HT1080 (cell line): ENCODE data around the gene ASIC3. TPM values are rescaled to one million over a fixed set of nuclear protein-coding genes. Genes with fewer than 3 reads are reported as not detected.
"Not testable (repeated sequence)": the region's sequence is repeated elsewhere in the genome, so short reads cannot be mapped to it uniquely, and the experiment has no call there.

ENCODE experiments used
- DNase-seq: peaks from one replicate; pipeline ENCODE4 v3.0.0-alpha.2; 2015; ENCODE audit warnings: low read depth
- total RNA-seq: library from RNA; depleted of rRNA; stranded (reverse); fragments of >200 nt; shearing (Covaris generic); gene quantifications from 2 replicates; pipeline ENCODE4 v1.2.3, GENCODE V29; 2014

The ASIC3 gene
- total RNA-seq, 1 experiment from 2014 or later: 0.45 TPM

- no peak for DNase-seq
Observed at GRCh38 chr7:151013733-151014497, 34.4 kb upstream of the ASIC3 start.

GRCh38 chr7:151014950-151015349 is 33.4 kb upstream of the ASIC3 start:
- DNase-seq: no peak

- DNase-seq: no peak
Observed at GRCh38 chr7:151015967-151016366, 32.4 kb upstream of the ASIC3 start.

- no peak for DNase-seq
Observed at GRCh38 chr7:151016505-151016904, 31.8 kb upstream of the ASIC3 start.

- DNase-seq: no peak
Observed at GRCh38 chr7:151016942-151017341, 31.4 kb upstream of the ASIC3 start.

GRCh38 chr7:151017370-151017952 is 30.9 kb upstream of the ASIC3 start:
- DNase-seq: no peak

GRCh38 chr7:151017953-151018420 is 30.3 kb upstream of the ASIC3 start:
- DNase-seq: peak; percentile 47

GRCh38 chr7:151018421-151019129 is 29.8 kb upstream of the ASIC3 start:
- no peak for DNase-seq

- no peak for DNase-seq
Observed at GRCh38 chr7:151019130-151019447, 29.2 kb upstream of the ASIC3 start.

GRCh38 chr7:151020231-151020630 is 28.1 kb upstream of the ASIC3 start:
- DNase-seq: no peak

GRCh38 chr7:151023232-151023631 is 25.1 kb upstream of the ASIC3 start:
- no peak for DNase-seq

GRCh38 chr7:151024435-151025056 is 23.8 kb upstream of the ASIC3 start, which contains the start of gene ATG9B:
Gene ATG9B (minus strand): TSS chr7:151024494. CDS start chr7:151024423, 71 bp downstream.
- no peak for DNase-seq

- DNase-seq: peak; percentile 63
Observed at GRCh38 chr7:151025924-151026671, 22.2 kb upstream of the ASIC3 start.

- DNase-seq: not testable (repeated sequence)
Observed at GRCh38 chr7:151026771-151027727, 21.3 kb upstream of the ASIC3 start.

- not testable (repeated sequence) for DNase-seq
Observed at GRCh38 chr7:151027728-151028130, 20.6 kb upstream of the ASIC3 start.

GRCh38 chr7:151028131-151028947 is 20.0 kb upstream of the ASIC3 start, which contains the start of gene ABCB8:
Gene ABCB8 (plus strand): TSS chr7:151028450. CDS start chr7:151028516, 66 bp downstream.
- DNase-seq: peak; percentile 100

- no peak for DNase-seq
Observed at GRCh38 chr7:151028948-151029501, 19.3 kb upstream of the ASIC3 start.

GRCh38 chr7:151031011-151031410 is 17.3 kb upstream of the ASIC3 start:
- no peak for DNase-seq
